Kidney (tissue), 14 donors: ENCODE data around the gene ARHGEF6. TPM values are rescaled to one million over a fixed set of nuclear protein-coding genes. Genes with fewer than 3 reads are reported as not detected.

Experiments
- DNase-seq, 5 donors: peaks; one replicate each; pipeline ENCODE4 v3.0.0-alpha.2; 2013 to 2020
- FAIRE-seq: peaks from 2 replicates; lab custom pipeline; 2012; peaks lifted over from hg19 to GRCh38; lab: Jason Lieb, UNC
- H3K27ac ChIP-seq, 2 donors: one replicate each; pipeline ENCODE4 v1.7.0; 2013; ENCODE audit warnings: low read depth in 2 of 2, low read length in 2 of 2, inconsistent platforms in 1 of 2
- H3K27me3 ChIP-seq: one replicate; pipeline ENCODE4 v1.7.1; 2013; ENCODE audit warnings: low read length, inconsistent platforms; ENCODE audit not compliant: control insufficient read depth, insufficient read depth
- H3K36me3 ChIP-seq, 3 donors: one replicate each; pipeline versions ENCODE4 v1.7.0 to v1.7.1; 2013; ENCODE audit warnings: low read length in 3 of 3, control low read depth in 1 of 3, inconsistent platforms in 1 of 3; ENCODE audit not compliant: insufficient read depth in 3 of 3, control insufficient read depth in 2 of 3
- H3K4me1 ChIP-seq, 3 donors: one replicate each; pipeline versions ENCODE4 v1.7.0 to v1.7.1; 2013; ENCODE audit warnings: low read length in 3 of 3, inconsistent platforms in 1 of 3, low read depth in 1 of 3; ENCODE audit not compliant: control insufficient read depth in 2 of 3, insufficient read depth in 2 of 3
- H3K4me3 ChIP-seq, 3 donors: one replicate each; pipeline versions ENCODE4 v1.7.0 to v1.8.1; 2013; ENCODE audit warnings: low read length in 3 of 3, control low read depth in 1 of 3, inconsistent platforms in 1 of 3
- H3K9ac ChIP-seq, 3 donors: one replicate each; pipeline versions ENCODE4 v1.7.0 to v1.7.1; 2013; ENCODE audit warnings: low read length in 3 of 3, control low read depth in 1 of 3, inconsistent platforms in 1 of 3
- H3K9me3 ChIP-seq, 3 donors: one replicate each; pipeline versions ENCODE4 v1.7.0 to v1.7.1; 2013; ENCODE audit warnings: low read length in 3 of 3, control low read depth in 1 of 3, inconsistent platforms in 1 of 3; ENCODE audit not compliant: control insufficient read depth in 2 of 3, insufficient read depth in 1 of 3
- intact Hi-C: fragments of 100-400 bp; cut with DNase I; formaldehyde crosslinking; loops from one replicate; pipeline ENCODE4 v1.11.1; 2022
- polyA plus RNA-seq: library from polyadenylated mRNA; stranded (reverse); fragments of 350-450 nt; fragmentation: Illumina TruSeq; extraction: RNeasy Lipid Tissue Mini Kit (QIAGEN cat#74804); gene quantifications from one replicate; pipeline ENCODE4 v1.2.3, GENCODE V29; 2014; ENCODE audit warnings: low read depth, low replicate concordance; ENCODE audit not compliant: insufficient read depth
- total RNA-seq: library from RNA; stranded (reverse); fragmentation: NEBNext Ultra II Directional; extraction: Animal tissue kit (Norgen Biotek cat#: 25700); gene quantifications from one replicate; pipeline ENCODE4 v1.2.1, GENCODE V29; 2021
- TF ChIP-seq, protein P1 (sequence below): IDR thresholded peaks from 3 replicates; pipeline ENCODE4 v1.5.1; 2012; ENCODE audit warnings: mild to moderate bottlenecking, moderate library complexity, borderline replicate concordance; ENCODE audit not compliant: insufficient read depth; ENCODE audit errors: extremely low read depth
- donor health status: control.
- donor health status: control.
- donor health status: control.
- donor health status: control.
- donor health status: control.
- donor health status: DM: yes; HTN: yes; CAD: no.
- donor health status: Normal renal cell carcinoma (clear cell type).

Gene ARHGEF6
- total and polyA plus RNA-seq, 2 donors from 2014 or later = 4.1 to 15.8 TPM

DNA sequence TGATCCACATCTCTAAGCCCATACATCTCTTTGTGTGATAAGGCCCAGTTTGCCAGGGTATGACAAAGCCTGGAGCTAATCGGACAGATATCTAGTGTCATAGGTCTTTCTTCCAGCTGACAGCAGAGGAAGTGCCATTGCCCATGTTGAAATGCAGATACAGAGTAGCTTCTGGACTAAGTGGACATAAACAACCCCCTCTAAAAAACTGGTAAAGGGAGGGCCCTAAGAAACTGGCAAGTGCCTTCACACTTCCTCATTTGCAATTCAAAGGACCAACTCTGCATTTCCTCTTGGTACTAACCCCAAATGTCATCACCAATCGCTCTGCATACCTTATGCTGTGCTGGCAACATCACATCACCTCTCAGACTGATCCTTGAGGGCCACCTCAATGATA lies 20.8 kb downstream of the ARHGEF6 start:
- FAIRE-seq (no peak), DNase-seq (no peak)
- H3K27ac ChIP-seq = no peak overlapping the region
- H3K4me1 ChIP-seq = no peaks in the 10 kb centered on the region
- H3K9ac ChIP-seq = no peak overlapping the region
- intact Hi-C loops = no loop called here
- no peak overlapping the region for H3K4me3 ChIP-seq
- H3K27me3 ChIP-seq = no peaks in the 10 kb centered on the region
- TF ChIP-seq, protein P1, sequence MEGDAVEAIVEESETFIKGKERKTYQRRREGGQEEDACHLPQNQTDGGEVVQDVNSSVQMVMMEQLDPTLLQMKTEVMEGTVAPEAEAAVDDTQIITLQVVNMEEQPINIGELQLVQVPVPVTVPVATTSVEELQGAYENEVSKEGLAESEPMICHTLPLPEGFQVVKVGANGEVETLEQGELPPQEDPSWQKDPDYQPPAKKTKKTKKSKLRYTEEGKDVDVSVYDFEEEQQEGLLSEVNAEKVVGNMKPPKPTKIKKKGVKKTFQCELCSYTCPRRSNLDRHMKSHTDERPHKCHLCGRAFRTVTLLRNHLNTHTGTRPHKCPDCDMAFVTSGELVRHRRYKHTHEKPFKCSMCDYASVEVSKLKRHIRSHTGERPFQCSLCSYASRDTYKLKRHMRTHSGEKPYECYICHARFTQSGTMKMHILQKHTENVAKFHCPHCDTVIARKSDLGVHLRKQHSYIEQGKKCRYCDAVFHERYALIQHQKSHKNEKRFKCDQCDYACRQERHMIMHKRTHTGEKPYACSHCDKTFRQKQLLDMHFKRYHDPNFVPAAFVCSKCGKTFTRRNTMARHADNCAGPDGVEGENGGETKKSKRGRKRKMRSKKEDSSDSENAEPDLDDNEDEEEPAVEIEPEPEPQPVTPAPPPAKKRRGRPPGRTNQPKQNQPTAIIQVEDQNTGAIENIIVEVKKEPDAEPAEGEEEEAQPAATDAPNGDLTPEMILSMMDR = no peak
- peaks cover 0 to 3% (median 0%) of the 10 kb centered on the region in 3 donors for H3K9me3 ChIP-seq
- no peaks in the 10 kb centered on the region for H3K36me3 ChIP-seq

DNA sequence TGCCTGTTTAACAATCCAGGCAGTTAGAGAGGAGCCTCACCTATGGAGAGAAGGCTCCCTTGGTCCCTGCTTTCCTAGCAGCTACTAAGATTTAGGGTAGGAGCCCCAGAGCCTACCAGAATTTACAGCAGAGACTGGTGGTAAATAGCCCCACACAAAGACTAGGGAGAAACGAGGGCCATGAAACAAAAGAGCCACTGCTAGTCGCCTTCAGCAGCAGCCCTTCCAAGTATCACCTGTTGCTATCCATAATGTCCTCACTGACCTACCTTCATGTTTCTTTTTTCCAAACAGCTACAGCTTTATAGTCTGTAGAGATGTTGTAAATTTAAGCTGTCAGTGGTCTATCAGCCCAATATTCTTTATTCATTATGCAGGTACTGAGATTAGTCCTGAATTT lies 25.3 kb downstream of the ARHGEF6 start:
- H3K27me3 ChIP-seq = no peaks in the 10 kb centered on the region
- no peak overlapping the region for H3K27ac ChIP-seq
- TF ChIP-seq, protein P1 = no peak
- H3K9ac ChIP-seq = no peak overlapping the region
- no peak overlapping the region for H3K4me3 ChIP-seq
- H3K36me3 ChIP-seq = no peaks in the 10 kb centered on the region
- no peak for DNase-seq
- H3K9me3 ChIP-seq = no peaks in the 10 kb centered on the region
- intact Hi-C loops = no loop called here
- H3K4me1 ChIP-seq = no peaks in the 10 kb centered on the region
- no peak for FAIRE-seq

DNA sequence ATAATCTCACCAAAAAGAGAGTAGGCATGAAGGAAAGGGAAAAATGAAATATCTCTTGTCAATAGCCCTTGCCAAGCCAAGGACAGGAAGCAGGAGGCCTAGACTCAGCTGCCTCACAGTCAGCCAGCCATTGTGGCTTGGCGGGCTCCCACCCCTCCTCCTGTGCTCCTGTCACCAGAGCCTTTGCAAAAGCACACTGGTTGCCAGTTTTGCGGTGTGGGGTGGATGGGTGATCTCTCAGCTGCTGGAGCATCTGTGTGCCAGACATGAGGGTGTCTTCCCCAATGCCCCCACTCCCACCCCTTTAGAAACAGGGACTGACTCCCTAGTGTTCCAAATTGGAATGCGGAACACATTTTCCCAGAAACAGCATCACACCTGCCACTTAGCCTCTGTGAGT lies 26.1 kb downstream of the ARHGEF6 start:
- Histone ChIP-seq H3K27me3 (no peaks in the 10 kb centered on the region), H3K27ac (no peak overlapping the region), H3K4me1 (no peaks in the 10 kb centered on the region), H3K9ac (no peak overlapping the region), H3K4me3 (no peak overlapping the region), H3K9me3 (no peaks in the 10 kb centered on the region), H3K36me3 (no peaks in the 10 kb centered on the region)
- intact Hi-C loops = no loop called here
- FAIRE-seq = no peak
- DNase-seq = peak in 1 of 5 donors; percentile 7
- TF ChIP-seq, protein P1 = no peak

DNA sequence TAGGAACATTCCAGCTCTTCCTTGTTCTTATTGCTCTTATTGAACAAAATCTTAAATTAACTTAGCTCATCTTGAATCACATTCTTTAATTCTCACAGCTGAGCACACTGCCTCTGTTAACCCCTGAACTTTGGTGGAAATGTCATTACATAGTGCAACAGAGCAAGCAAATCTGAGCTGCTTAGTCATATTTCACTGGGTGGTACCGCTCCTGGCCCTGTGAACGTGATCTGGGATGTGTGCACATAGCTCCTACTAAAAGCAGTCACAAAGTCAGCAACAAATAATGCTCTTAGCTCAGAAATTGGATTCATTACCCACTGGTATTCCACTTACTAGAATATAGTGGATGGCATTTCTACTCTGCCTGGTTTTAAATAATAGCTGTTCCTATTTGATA lies 27.9 kb downstream of the ARHGEF6 start:
- Histone ChIP-seq H3K9me3 (no peaks in the 10 kb centered on the region), H3K27me3 (no peaks in the 10 kb centered on the region), H3K9ac (no peak overlapping the region), H3K36me3 (no peaks in the 10 kb centered on the region), H3K27ac (no peak overlapping the region), H3K4me1 (no peaks in the 10 kb centered on the region), H3K4me3 (no peak overlapping the region)
- TF ChIP-seq, protein P1 = no peak
- intact Hi-C loops = no loop called here
- FAIRE-seq (no peak), DNase-seq (peak in 1 of 5 donors; percentile 8)
